ENCODE data around the gene TRAFD1.
"Not testable (repeated sequence)": the region's sequence is repeated elsewhere in the genome, so short reads cannot be mapped to it uniquely, and the experiment has no call there.

The TRAFD1 gene

GRCh38 chr12:112125250-112125999 lies at the start of gene TRAFD1:
TSS of gene TRAFD1 (plus strand) at chr12:112125560. CDS start at chr12:112130523, 4,963 bp downstream.
- Histone ChIP-seq H3K9me3 (ENCODE audit: control insufficient read depth, low read depth, low read length) (no peaks in the 10 kb centered on the region), H3K27ac (ENCODE audit: low read length) (no peak within 1 kb of the TSS), H3K9ac (ENCODE audit: low read length) (peak within 1 kb of the TSS; percentile 35), H3K27me3 (ENCODE audit: control insufficient read depth, insufficient read depth, low read length) (no peaks in the 10 kb centered on the region), H3K4me1 (ENCODE audit: control insufficient read depth, low read depth, low read length) (peaks cover 4% of the 10 kb centered on the region), H3K36me3 (ENCODE audit: control insufficient read depth, low read depth, low read length) (peaks cover under 1% of the 10 kb centered on the region), H3K4me3 (ENCODE audit: low read length) (peak within 1 kb of the TSS; percentile 89)

GRCh38 chr12:112087055-112087850 lies 38.1 kb upstream of the TRAFD1 start:
- Histone ChIP-seq H3K4me1 (ENCODE audit: control insufficient read depth, low read depth, low read length) (no peaks in the 10 kb centered on the region), H3K9me3 (ENCODE audit: control insufficient read depth, low read depth, low read length) (no peaks in the 10 kb centered on the region), H3K36me3 (ENCODE audit: control insufficient read depth, low read depth, low read length) (peaks cover 60% of the 10 kb centered on the region), H3K4me3 (ENCODE audit: low read length) (no peak overlapping the region), H3K27ac (ENCODE audit: low read length) (no peak overlapping the region), H3K27me3 (ENCODE audit: control insufficient read depth, insufficient read depth, low read length) (no peaks in the 10 kb centered on the region), H3K9ac (ENCODE audit: low read length) (no peak overlapping the region)

- Histone ChIP-seq H3K9me3 (ENCODE audit: control insufficient read depth, low read depth, low read length) (no peaks in the 10 kb centered on the region), H3K9ac (ENCODE audit: low read length) (no peak overlapping the region), H3K4me3 (ENCODE audit: low read length) (no peak overlapping the region), H3K4me1 (ENCODE audit: control insufficient read depth, low read depth, low read length) (no peaks in the 10 kb centered on the region), H3K36me3 (ENCODE audit: control insufficient read depth, low read depth, low read length) (peaks cover 66% of the 10 kb centered on the region), H3K27ac (ENCODE audit: low read length) (no peak overlapping the region), H3K27me3 (ENCODE audit: control insufficient read depth, insufficient read depth, low read length) (no peaks in the 10 kb centered on the region)
These were observed 37.5 kb upstream of the TRAFD1 start for GRCh38 chr12:112087851-112088250.

GRCh38 chr12:112091563-112091962 lies 33.8 kb upstream of the TRAFD1 start:
- H3K36me3 ChIP-seq (ENCODE audit: control insufficient read depth, low read depth, low read length) = peaks cover 68% of the 10 kb centered on the region
- no peaks in the 10 kb centered on the region for H3K9me3 ChIP-seq (ENCODE audit: control insufficient read depth, low read depth, low read length)
- no peak overlapping the region for H3K9ac ChIP-seq (ENCODE audit: low read length)
- no peaks in the 10 kb centered on the region for H3K27me3 ChIP-seq (ENCODE audit: control insufficient read depth, insufficient read depth, low read length)
- no peaks in the 10 kb centered on the region for H3K4me1 ChIP-seq (ENCODE audit: control insufficient read depth, low read depth, low read length)
- no peak overlapping the region for H3K27ac ChIP-seq (ENCODE audit: low read length)
- no peak overlapping the region for H3K4me3 ChIP-seq (ENCODE audit: low read length)

GRCh38 chr12:112096070-112096469 lies 29.3 kb upstream of the TRAFD1 start:
- Histone ChIP-seq H3K27ac (ENCODE audit: low read length) (no peak overlapping the region), H3K27me3 (ENCODE audit: control insufficient read depth, insufficient read depth, low read length) (no peaks in the 10 kb centered on the region), H3K4me3 (ENCODE audit: low read length) (no peak overlapping the region), H3K36me3 (ENCODE audit: control insufficient read depth, low read depth, low read length) (peaks cover 60% of the 10 kb centered on the region), H3K9me3 (ENCODE audit: control insufficient read depth, low read depth, low read length) (no peaks in the 10 kb centered on the region), H3K9ac (ENCODE audit: low read length) (no peak overlapping the region), H3K4me1 (ENCODE audit: control insufficient read depth, low read depth, low read length) (no peaks in the 10 kb centered on the region)

- Histone ChIP-seq H3K27me3 (ENCODE audit: control insufficient read depth, insufficient read depth, low read length) (no peaks in the 10 kb centered on the region), H3K27ac (ENCODE audit: low read length) (no peak overlapping the region), H3K36me3 (ENCODE audit: control insufficient read depth, low read depth, low read length) (peaks cover 60% of the 10 kb centered on the region), H3K4me1 (ENCODE audit: control insufficient read depth, low read depth, low read length) (no peaks in the 10 kb centered on the region), H3K9ac (ENCODE audit: low read length) (no peak overlapping the region), H3K9me3 (ENCODE audit: control insufficient read depth, low read depth, low read length) (no peaks in the 10 kb centered on the region), H3K4me3 (ENCODE audit: low read length) (no peak overlapping the region)
These were observed 28.7 kb upstream of the TRAFD1 start for GRCh38 chr12:112096667-112097066.

GRCh38 chr12:112097641-112098040 lies 27.7 kb upstream of the TRAFD1 start:
- Histone ChIP-seq H3K27ac (ENCODE audit: low read length) (no peak overlapping the region), H3K36me3 (ENCODE audit: control insufficient read depth, low read depth, low read length) (peaks cover 50% of the 10 kb centered on the region), H3K9me3 (ENCODE audit: control insufficient read depth, low read depth, low read length) (no peaks in the 10 kb centered on the region), H3K27me3 (ENCODE audit: control insufficient read depth, insufficient read depth, low read length) (no peaks in the 10 kb centered on the region), H3K4me3 (ENCODE audit: low read length) (no peak overlapping the region), H3K9ac (ENCODE audit: low read length) (no peak overlapping the region), H3K4me1 (ENCODE audit: control insufficient read depth, low read depth, low read length) (no peaks in the 10 kb centered on the region)

- not testable (repeated sequence) for H3K9ac ChIP-seq (ENCODE audit: low read length); H3K9me3 ChIP-seq (ENCODE audit: control insufficient read depth, low read depth, low read length); H3K27me3 ChIP-seq (ENCODE audit: control insufficient read depth, insufficient read depth, low read length); H3K27ac ChIP-seq (ENCODE audit: low read length); H3K4me1 ChIP-seq (ENCODE audit: control insufficient read depth, low read depth, low read length); H3K4me3 ChIP-seq (ENCODE audit: low read length)
- peaks cover 46% of the 10 kb centered on the region for H3K36me3 ChIP-seq (ENCODE audit: control insufficient read depth, low read depth, low read length)
These were observed 24.9 kb upstream of the TRAFD1 start for GRCh38 chr12:112100500-112100899.

- peaks cover 37% of the 10 kb centered on the region for H3K36me3 ChIP-seq (ENCODE audit: control insufficient read depth, low read depth, low read length)
- no peaks in the 10 kb centered on the region for H3K27me3 ChIP-seq (ENCODE audit: control insufficient read depth, insufficient read depth, low read length)
- no peak overlapping the region for H3K27ac ChIP-seq (ENCODE audit: low read length)
- H3K9ac ChIP-seq (ENCODE audit: low read length) = no peak overlapping the region
- H3K9me3 ChIP-seq (ENCODE audit: control insufficient read depth, low read depth, low read length) = no peaks in the 10 kb centered on the region
- H3K4me1 ChIP-seq (ENCODE audit: control insufficient read depth, low read depth, low read length) = peaks cover 11% of the 10 kb centered on the region
- H3K4me3 ChIP-seq (ENCODE audit: low read length) = no peak overlapping the region
These were observed 23.2 kb upstream of the TRAFD1 start for GRCh38 chr12:112102127-112102526.

GRCh38 chr12:112102746-112103145 lies 22.6 kb upstream of the TRAFD1 start:
- H3K27ac ChIP-seq (ENCODE audit: low read length); H3K27me3 ChIP-seq (ENCODE audit: control insufficient read depth, insufficient read depth, low read length); H3K9me3 ChIP-seq (ENCODE audit: control insufficient read depth, low read depth, low read length); H3K4me3 ChIP-seq (ENCODE audit: low read length); H3K9ac ChIP-seq (ENCODE audit: low read length): not testable (repeated sequence)
- Histone ChIP-seq H3K36me3 (ENCODE audit: control insufficient read depth, low read depth, low read length) (peaks cover 37% of the 10 kb centered on the region), H3K4me1 (ENCODE audit: control insufficient read depth, low read depth, low read length) (peaks cover 17% of the 10 kb centered on the region)

- Histone ChIP-seq H3K4me1 (ENCODE audit: control insufficient read depth, low read depth, low read length) (peaks cover 17% of the 10 kb centered on the region), H3K27ac (ENCODE audit: low read length) (no peak overlapping the region), H3K4me3 (ENCODE audit: low read length) (peak overlapping the region; percentile 1), H3K9ac (ENCODE audit: low read length) (no peak overlapping the region), H3K36me3 (ENCODE audit: control insufficient read depth, low read depth, low read length) (peaks cover 27% of the 10 kb centered on the region), H3K27me3 (ENCODE audit: control insufficient read depth, insufficient read depth, low read length) (no peaks in the 10 kb centered on the region), H3K9me3 (ENCODE audit: control insufficient read depth, low read depth, low read length) (no peaks in the 10 kb centered on the region)
These were observed 21.4 kb upstream of the TRAFD1 start for GRCh38 chr12:112103758-112104503.
